ENCODE data around the gene SHD. TPM values are rescaled to one million over a fixed set of nuclear protein-coding genes. Genes with fewer than 3 reads are reported as not detected.

Gene SHD
- total RNA-seq, 4 donors from 2014 or later, result not detected

DNA sequence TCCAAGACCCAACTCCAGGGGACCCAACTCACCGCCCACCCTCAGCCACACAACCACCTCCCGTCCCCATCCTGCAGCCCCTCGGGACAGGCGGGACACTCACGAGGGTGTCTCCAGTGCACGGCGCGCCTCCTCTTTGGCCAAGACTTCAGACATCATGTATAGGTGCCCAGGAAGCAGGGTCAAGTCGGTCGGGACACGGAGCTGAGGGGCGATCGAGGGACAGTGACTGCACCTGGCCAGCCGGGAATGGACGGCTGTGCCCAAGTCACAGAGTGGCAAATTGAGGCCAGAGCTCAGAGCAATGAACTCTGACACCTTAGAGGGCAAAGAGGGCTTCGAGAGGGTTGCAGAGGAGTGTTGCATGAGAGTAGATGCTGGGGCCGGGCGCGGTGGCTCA lies 50.8 kb downstream of the SHD start:
- Histone ChIP-seq H3K27ac (no peak overlapping the region), H3K4me3 (no peak overlapping the region), H3K4me1 (peaks cover 17% of the 10 kb centered on the region), H3K27me3 (no peaks in the 10 kb centered on the region), H3K36me3 (peaks cover 13% of the 10 kb centered on the region), H3K9me3 (no peaks in the 10 kb centered on the region)
- WGBS, result 100% methylated on average over 11 of the region's 19 CpGs
- TF ChIP-seq, protein P1, sequence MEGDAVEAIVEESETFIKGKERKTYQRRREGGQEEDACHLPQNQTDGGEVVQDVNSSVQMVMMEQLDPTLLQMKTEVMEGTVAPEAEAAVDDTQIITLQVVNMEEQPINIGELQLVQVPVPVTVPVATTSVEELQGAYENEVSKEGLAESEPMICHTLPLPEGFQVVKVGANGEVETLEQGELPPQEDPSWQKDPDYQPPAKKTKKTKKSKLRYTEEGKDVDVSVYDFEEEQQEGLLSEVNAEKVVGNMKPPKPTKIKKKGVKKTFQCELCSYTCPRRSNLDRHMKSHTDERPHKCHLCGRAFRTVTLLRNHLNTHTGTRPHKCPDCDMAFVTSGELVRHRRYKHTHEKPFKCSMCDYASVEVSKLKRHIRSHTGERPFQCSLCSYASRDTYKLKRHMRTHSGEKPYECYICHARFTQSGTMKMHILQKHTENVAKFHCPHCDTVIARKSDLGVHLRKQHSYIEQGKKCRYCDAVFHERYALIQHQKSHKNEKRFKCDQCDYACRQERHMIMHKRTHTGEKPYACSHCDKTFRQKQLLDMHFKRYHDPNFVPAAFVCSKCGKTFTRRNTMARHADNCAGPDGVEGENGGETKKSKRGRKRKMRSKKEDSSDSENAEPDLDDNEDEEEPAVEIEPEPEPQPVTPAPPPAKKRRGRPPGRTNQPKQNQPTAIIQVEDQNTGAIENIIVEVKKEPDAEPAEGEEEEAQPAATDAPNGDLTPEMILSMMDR (IDR thresholded peaks at IDR 0.05), result no peak
- no peak for TF ChIP-seq POLR2A (IDR thresholded peaks at IDR 0.05)
- no peak for TF ChIP-seq EP300 (IDR thresholded peaks at IDR 0.05)
- TF ChIP-seq POLR2AphosphoS5 (IDR thresholded peaks at IDR 0.05), result no peak
- no peak for DNase-seq (ENCODE audit: low spot score in 2 of 2)

DNA sequence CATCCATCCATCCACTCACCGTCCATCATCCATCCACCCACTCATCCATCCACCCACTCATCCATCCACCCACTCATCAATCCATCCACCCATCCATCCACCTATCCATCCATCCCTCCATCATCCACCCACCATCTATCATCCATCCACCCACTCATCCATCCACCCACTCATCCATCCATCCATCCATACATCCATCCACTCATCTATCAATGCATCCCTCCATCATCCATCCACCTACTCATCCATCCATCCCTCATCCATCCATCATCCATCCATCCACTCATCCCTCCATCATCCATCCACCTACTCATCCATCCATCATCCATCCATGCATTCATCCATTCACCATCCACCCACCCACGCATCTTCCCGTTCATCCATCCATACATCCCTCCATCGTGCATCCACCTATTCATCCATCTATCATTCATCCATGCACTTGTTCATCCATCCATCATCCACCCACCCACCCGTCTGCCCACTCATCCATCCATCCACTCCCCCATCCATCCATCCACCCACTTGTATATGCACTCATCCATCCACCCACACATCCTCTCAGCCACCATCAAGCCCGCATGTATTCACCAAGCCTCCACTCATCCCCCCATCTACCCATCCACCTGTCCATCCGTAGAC lies 56.0 kb downstream of the SHD start:
- no peaks in the 10 kb centered on the region for H3K27me3 ChIP-seq
- H3K4me3 ChIP-seq, result no peak overlapping the region
- peaks cover 9% of the 10 kb centered on the region for H3K36me3 ChIP-seq
- TF ChIP-seq POLR2A (IDR thresholded peaks at IDR 0.05), result no peak
- no peak for TF ChIP-seq POLR2AphosphoS5 (IDR thresholded peaks at IDR 0.05)
- TF ChIP-seq, protein P1 (IDR thresholded peaks at IDR 0.05), result no peak
- TF ChIP-seq EP300 (IDR thresholded peaks at IDR 0.05), result no peak
- no peak overlapping the region for H3K27ac ChIP-seq
- WGBS, result 92% methylated on average over 7 of the region's 7 CpGs
- no peak for DNase-seq (ENCODE audit: low spot score in 2 of 2)
- peaks cover 20% of the 10 kb centered on the region for H3K4me1 ChIP-seq
- no peaks in the 10 kb centered on the region for H3K9me3 ChIP-seq

DNA sequence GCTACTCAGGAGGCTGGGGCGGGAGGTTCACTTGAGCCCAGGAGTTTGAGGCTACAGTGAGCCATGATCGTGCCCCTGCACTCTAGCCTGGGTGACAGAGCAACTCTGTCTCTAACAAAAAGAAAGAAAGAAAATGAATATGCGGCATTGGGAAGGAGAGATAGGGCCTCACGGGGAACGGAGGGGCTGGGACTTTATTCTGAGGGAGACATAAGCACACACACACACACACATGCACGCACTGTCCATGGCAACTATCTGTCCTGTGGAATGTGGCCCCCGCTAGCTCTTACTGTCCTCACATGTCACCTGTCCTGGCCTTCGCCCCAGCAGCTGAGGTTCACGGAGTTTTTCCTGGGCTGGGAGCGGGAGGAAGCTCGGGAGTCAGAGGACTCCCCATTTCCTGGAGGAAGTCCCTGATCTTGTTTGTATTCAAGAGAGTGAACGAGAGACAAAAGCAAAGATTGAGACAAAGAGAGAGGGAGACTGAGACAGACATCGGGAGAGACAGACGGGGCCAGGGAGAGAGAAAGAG lies 58.9 kb downstream of the SHD start:
- no peaks in the 10 kb centered on the region for H3K36me3 ChIP-seq
- DNase-seq (ENCODE audit: low spot score in 2 of 2), result peak in 1 of 2 donors; percentile 65
- no peaks in the 10 kb centered on the region for H3K27me3 ChIP-seq
- no peaks in the 10 kb centered on the region for H3K9me3 ChIP-seq
- peak overlapping the region; percentile 92 for H3K27ac ChIP-seq
- TF ChIP-seq EP300 (IDR thresholded peaks at IDR 0.05) (no peak), POLR2A (IDR thresholded peaks at IDR 0.05) (no peak), POLR2AphosphoS5 (IDR thresholded peaks at IDR 0.05) (no peak)
- TF ChIP-seq, protein P1 (IDR thresholded peaks at IDR 0.05), result no peak
- peak overlapping the region; percentile 60 for H3K4me3 ChIP-seq
- H3K4me1 ChIP-seq, result peaks cover 25% of the 10 kb centered on the region
- 8% methylated on average over 14 of the region's 14 CpGs for WGBS

DNA sequence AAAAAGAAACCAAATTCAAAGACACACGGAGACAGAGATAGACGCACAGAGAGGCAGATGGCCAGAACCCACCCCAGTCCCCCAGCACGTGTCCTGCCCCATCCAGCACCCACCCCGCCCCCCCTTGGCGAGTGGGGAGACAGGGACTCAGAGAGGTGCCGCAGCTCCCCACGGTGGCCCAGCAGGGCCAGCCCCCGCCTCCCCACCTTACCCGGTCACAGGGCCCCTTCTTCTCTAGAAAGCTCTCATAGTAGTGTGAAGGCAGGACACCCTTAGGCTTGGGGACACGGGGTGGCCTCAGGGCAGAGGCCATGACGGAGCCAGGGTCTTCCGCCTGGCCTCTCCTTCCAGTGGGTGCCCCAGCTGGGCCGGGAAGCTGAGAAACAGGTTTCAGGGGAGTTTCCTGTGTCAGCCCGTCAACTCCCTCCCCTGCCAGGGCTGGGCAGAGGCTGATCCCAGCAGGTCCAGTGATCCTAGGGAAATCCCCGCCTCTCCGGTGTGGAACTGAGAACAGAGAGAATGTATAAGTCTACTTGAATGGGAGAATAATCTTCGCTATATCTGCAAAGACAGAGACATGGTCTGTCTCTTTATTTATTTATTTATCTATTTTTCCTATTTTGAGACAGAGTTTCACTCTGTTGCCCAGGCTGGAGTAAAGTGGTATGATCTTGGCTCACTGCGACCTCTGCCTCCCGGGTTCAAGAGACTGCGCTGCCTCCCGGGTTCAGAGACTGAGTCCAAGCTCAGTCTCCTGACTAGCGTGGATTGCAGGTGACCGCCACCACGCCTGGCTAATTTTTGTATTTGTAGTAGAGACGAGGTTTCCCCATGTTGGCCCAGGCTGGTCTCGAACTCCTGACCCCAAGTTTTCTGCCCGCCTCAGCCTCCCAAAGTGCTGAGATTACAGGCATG lies 59.6 kb downstream of the SHD start, which contains the start of gene STAP2:
Gene STAP2, minus strand, starts transcription at position 387 of the 915 bp plus-strand sequence. Its CDS starts 74 bp downstream, at position 313.
- H3K9me3 ChIP-seq, result no peaks in the 10 kb centered on the region
- H3K27me3 ChIP-seq, result no peaks in the 10 kb centered on the region
- peak within 1 kb of the TSS; percentile 60 for H3K4me3 ChIP-seq
- 29% methylated on average over 26 of the region's 27 CpGs for WGBS
- H3K36me3 ChIP-seq, result no peaks in the 10 kb centered on the region
- peak within 1 kb of the TSS; percentile 92 for H3K27ac ChIP-seq
- TF ChIP-seq POLR2AphosphoS5 (IDR thresholded peaks at IDR 0.05), result no peak
- peak in 1 of 2 donors; percentile 76 for DNase-seq (ENCODE audit: low spot score in 2 of 2)
- H3K4me1 ChIP-seq, result peaks cover 28% of the 10 kb centered on the region

Other genes starting within 250 kb of the SHD start
- gene ZBTB7A, start 212.4 kb upstream of the SHD start, total RNA-seq, result 10 to 100 TPM; 60.3 to 94.2 (median 77.4) TPM
- gene MAP2K2, start 155.1 kb upstream of the SHD start, total RNA-seq, result 100 to 1,000 TPM in 1 of 4 donors, 10 to 100 TPM in 3; 88.0 to 103 (median 95.0) TPM
- under 1 TPM in 1 of 4 donors, not detected in 3; 0.64 TPM for gene CREB3L3, start 125.6 kb upstream of the SHD start, total RNA-seq
- gene SIRT6, start 96.7 kb upstream of the SHD start, total RNA-seq, result 10 to 100 TPM; 28.1 to 45.7 (median 31.8) TPM
- under 1 TPM; 0.44 to 0.87 (median 0.54) TPM for gene ANKRD24, start 96.6 kb upstream of the SHD start, total RNA-seq
- under 1 TPM in 3 of 4 donors, not detected in 1; 0.57 to 0.89 (median 0.57) TPM for gene EBI3, start 49.7 kb upstream of the SHD start, total RNA-seq
- 10 to 100 TPM; 23.3 to 34.3 (median 26.9) TPM for gene YJU2, start 32.2 kb upstream of the SHD start, total RNA-seq
- not detected for gene TMIGD2, start 23.1 kb downstream of the SHD start, total RNA-seq
- not detected for gene FSD1, start 25.3 kb downstream of the SHD start, total RNA-seq
- 10 to 100 TPM; 67.0 to 93.1 (median 87.2) TPM for gene STAP2, start 59.6 kb downstream of the SHD start, total RNA-seq
- 1 to 10 TPM; 6.5 to 9.5 (median 8.9) TPM for gene MPND, start 64.3 kb downstream of the SHD start, total RNA-seq
- gene SH3GL1, start 121.3 kb downstream of the SHD start, total RNA-seq, result 100 to 1,000 TPM in 1 of 4 donors, 10 to 100 TPM in 3; 67.0 to 103 (median 81.0) TPM
- 10 to 100 TPM in 2 of 4 donors, 1 to 10 TPM in 2; 8.5 to 20.4 (median 11.4) TPM for gene CHAF1A, start 123.4 kb downstream of the SHD start, total RNA-seq
- gene UBXN6, start 178.5 kb downstream of the SHD start, total RNA-seq, result 100 to 1,000 TPM; 108 to 257 (median 167) TPM
- 10 to 100 TPM; 23.0 to 27.4 (median 23.4) TPM for gene HDGFL2, start 193.0 kb downstream of the SHD start, total RNA-seq
- 10 to 100 TPM; 12.4 to 38.3 (median 19.3) TPM for gene PLIN4, start 239.2 kb downstream of the SHD start, total RNA-seq